Midbrain (tissue), 1 donor: ENCODE results near the gene GRK3.

Experiments used
- DNase-seq: peaks from one replicate; lab custom pipeline; 2025; lab: John Stamatoyannopoulos, UW

GRK3 gene

DNA sequence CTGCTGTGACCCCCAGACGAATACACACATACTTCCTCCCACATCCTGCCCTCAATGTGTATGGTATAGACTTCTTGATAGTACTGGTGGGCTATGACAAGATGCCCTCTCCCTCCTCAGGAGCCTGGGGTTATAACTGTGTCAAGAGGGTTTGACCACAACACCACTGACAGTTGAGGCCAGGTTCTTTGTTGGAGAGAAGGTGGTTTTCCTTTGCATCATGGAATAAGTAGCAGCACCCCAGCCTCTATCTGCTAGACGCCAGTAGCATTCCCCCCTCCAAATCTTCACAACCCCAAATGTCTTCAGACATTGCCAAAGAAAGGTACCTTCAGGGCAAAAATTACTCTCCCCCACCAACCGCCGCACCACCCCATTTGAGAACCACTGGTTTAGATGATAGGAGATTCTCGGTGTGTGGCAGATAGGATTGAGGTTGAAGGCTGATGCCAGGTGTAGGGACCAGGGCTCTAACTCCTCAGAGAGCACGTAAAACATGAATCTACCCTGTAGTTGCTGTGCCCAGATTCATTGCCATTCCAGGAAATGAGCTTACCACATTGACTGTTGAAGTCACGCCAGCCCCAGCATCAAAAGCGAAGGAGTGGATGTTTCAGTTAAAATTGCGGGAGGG is 172.0 kb downstream of the GRK3 start:
- DNase-seq: no peak

GRCh38 chr22:25739659-25740344 is 175.3 kb downstream of the GRK3 start:
- DNase-seq: no peak

GRCh38 chr22:25741692-25742626 is 177.5 kb downstream of the GRK3 start, which contains the start of gene MYO18B:
Gene MYO18B (plus strand): TSS chr22:25742188. CDS start chr22:25761093, 18,905 bp downstream.
- no peak for DNase-seq

DNA sequence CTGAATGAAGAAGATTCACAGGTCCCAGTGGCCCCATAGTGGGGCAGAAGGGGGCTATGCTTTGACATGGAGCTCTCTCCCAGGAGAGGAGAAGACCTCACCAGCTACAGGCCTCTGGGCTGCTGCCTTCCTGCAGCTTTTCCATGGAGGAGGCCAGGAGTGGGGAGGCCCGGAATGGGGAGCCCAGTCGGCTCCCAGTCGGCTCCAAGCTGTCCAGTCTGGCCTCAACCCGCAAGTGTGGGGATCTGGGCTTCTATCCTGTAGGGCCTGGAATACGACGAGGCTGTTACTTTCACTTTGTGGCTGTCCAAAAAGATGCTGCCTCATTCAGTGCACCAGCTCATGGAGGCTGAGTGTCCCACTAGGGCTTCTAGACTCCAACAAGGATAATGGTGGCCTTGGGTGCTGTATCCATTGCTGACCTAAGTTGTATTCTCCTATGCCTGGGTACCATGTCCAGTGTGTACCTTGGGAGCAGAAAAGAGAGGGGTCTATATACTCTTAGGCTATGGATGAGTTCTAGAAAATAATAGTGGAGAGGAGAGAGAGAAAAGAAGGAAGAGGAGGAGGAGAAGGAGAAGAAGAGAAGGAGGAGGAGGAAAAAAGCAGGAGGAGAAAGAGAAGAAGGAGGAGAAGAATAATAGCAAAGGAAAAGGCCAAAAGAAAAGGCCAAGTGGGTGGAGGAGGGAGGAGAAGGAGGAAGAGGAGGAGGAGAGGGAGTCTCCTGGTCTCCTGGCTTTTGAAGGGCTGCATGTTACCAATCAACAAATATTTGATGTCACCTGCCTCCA is 178.6 kb downstream of the GRK3 start:
- DNase-seq: no peak

- DNase-seq: no peak
Measured at GRCh38 chr22:25744694-25745093, 180.2 kb downstream of the GRK3 start.

DNA sequence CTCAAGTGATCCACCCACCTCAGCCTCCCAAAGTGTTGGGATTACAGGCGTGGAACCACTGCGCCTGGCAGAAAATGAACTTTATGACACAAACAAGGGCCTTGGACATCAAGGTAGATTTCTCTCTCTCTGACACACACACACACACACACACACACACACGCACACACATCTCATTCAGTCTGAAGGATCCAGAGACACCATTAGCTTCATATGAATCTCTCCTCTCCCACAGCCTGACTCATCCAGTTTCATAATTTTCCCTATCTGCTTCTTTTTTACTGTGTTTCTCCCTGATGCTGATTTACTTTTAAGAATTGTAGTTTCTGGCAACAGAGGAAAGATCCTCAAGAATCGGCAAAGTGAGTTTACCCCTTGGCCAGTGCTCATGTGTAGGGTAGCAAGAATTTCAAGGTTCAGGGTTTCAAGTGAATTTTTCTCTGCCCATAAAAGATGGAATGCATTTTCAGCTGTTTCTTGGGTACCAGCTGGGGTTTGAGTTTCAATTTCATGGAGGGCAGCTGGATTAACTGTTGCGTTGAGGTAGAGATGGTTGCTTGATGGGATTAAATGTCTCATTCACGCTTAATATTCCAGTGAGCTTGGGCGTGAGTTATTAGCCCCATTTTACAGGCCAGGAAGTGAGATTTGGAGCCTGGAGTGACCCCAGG is 181.0 kb downstream of the GRK3 start:
- no peak for DNase-seq

GRCh38 chr22:25746012-25746373 is 181.5 kb downstream of the GRK3 start:
- DNase-seq: no peak

DNA sequence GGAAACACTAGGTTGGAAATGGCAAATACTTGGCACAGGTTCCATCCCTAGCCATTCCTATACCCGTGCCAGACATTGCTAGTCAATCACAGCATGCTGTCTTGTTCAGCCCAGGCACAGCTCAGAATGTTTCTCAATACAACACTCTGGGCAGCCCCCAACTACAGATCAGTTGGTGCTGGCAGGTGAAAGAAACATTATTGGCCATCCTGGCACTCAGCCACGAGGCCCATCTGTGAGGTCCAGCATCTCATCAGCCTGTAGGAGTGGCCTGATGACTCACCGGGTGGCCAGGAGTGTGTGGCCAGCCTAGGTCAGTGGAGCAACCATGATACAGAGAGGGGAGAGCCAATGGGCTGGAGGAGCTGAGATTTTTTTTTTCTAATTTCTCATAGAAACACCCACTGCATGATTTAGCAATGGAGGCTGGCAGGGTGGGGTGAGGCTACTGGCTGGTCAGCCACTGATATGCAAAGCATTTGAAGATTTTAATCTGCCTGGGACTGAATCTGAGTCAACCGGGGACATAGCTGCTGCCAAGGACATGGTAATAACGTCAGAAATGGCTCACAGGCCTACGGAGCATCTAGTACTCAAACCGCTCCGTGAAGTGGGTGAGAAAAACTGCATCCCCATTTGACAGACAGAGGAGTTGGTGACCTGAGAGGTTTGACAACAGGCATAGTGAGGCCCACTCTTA is 182.9 kb downstream of the GRK3 start:
- DNase-seq: no peak

- DNase-seq: no peak
Measured at GRCh38 chr22:25748140-25748539, 183.7 kb downstream of the GRK3 start.

DNA sequence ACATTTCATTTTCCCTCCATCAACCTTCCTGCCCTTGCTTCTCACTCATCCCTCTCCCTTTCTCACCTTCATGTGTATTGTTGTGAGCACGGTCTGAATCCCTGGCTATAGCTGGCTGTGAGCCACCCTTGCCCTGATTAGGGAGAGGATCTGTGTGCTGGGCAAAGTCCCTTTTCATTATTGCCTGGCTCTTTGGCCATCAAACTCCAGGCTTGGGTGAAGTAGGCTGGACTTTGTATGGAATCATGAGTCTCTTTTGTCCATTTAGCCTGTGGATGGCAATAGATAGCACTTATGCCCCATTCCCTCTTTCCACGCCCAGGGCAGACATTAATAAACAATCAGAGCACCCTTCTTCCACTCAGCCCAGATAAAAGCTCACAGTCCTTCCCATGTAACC is 184.2 kb downstream of the GRK3 start:
- no peak for DNase-seq

- no peak for DNase-seq
Measured at GRCh38 chr22:25749420-25750169, 185.1 kb downstream of the GRK3 start.

DNA sequence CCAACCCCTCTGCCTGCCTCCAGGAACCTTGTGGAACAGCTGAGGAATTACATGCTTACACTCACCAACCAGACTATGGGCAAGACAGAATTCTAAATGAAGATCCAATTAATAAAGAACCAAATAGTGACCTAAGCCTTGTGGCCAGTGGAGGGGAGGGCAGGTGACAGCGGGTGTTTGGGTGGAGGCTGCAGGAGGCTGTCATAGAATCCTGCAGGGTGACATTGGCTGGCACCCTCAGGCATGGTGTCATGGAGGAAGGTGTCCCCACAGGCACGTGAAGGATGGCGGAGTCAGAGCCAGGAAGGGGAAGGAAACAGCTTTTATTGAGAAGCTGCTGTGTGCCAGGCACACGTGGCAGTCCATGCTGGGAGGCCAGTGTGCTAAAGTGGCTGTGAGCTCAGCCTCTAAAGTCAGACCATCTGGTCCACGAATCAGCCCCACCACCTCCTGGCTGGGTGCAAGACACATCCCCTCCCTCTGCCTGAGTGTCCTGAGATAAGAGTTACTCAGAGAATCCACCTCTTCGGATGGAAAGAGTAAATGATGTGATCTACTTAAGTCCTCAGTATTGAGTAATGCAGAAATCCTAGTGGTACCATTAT is 186.2 kb downstream of the GRK3 start:
- DNase-seq: no peak

DNA sequence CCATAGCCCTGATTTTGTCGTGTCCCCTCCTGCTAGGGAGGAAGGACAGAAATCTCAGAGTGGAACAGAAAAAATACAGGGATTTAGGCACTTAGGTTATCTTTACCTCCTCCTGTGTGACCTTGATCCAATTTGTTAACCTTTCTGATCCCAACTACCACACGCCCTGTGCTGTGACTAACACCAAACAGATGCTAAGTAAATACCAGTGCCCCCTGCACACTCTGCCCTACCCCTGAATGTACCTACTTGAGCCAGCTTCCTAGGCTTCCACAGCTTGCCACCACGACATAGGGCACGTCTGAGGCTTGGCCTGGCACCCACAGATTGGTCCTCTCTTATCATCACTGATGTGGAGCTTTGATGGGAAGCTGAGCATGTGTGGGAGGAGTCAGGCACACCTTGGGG is 186.7 kb downstream of the GRK3 start:
- no peak for DNase-seq

DNA sequence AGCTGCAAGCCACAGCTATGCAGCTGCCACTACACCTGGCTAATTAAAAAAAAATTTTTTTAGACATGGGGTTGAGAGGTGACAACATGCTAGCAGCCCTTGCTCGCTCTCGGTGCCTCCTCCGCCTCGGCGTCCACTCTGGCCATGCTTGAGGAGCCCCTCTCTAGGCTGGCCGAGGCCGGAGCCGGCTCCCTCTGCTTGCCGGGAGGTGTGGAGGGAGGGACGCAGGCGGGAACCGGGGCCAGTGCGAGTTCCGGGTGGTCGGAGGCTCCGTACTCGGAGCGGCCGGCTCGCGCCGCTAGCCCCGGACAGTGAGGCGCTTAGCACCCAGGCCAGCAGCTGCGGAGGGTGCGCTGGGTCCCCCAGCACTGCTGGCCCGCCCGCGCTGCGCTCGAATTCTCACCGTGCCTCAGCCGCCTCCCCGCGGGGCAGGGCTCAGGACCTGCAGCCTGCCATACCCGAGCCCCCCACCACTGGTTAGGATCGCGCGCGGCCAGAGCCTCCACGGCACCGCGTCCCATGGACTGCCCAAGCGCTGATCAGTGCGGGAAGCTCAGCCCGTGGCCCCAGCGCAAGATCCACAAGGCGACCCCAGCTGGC is 188.2 kb downstream of the GRK3 start:
- DNase-seq: no peak

DNA sequence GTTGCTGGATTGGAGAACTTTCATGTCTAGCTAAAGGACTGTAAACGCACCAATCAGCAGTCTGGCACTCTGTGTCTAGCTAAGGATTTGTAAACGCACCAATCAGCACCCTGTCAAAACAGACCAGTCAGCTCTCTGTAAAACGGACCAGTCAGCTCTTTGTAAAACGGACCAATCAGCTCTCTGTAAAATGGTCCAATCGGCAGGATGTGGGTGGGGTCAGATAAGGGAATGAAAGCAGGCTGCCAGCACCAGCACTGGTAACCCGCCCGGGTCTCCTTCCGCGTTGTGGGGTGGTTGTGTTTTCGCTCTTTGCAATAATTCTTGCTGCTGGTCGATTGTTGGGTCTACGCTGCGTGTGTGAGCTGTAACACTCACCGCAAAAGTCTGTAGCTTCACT is 188.8 kb downstream of the GRK3 start:
- no peak for DNase-seq

- DNase-seq: no peak
Measured at GRCh38 chr22:25754527-25755202, 190.2 kb downstream of the GRK3 start.

DNA sequence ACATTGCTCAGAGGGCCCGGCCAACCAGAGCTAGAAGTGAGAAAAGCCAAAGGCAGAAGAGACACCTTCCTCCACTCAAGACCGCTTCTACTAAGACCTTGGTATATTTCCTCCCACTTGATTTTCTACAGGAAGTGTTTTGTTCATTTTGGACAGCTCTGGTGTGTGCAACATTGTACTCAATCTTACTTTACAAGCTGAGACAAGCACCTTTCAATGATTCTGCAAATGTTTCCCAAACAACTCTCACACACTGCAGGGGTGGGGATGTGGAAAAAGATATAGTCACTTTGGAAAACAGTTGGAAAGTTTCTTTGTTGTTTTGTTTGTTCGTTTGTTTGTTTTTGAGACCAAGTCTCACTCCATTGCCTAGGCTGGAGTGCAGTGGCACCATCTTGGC is 193.2 kb downstream of the GRK3 start:
- DNase-seq: no peak

GRCh38 chr22:25758316-25758715 is 193.8 kb downstream of the GRK3 start:
- no peak for DNase-seq

GRCh38 chr22:25759825-25760231 is 195.4 kb downstream of the GRK3 start:
- no peak for DNase-seq
